Breast epithelium (tissue), 3 donors: Measurements from ENCODE around the gene TRIO.

Source experiments
- CTCF ChIP-seq, 3 donors: fragments of 450-650 bp; IDR thresholded peaks; one replicate each; pipeline ENCODE4 v1.5.1; 2016 to 2017; ENCODE audit warnings: antibody characterized with exemption in 3 of 3, mild to moderate bottlenecking in 3 of 3, moderate library complexity in 3 of 3
- POLR2A ChIP-seq: fragments of 450-650 bp; IDR thresholded peaks from one replicate; pipeline ENCODE4 v1.6.1; 2016; ENCODE audit warnings: antibody characterized with exemption, mild to moderate bottlenecking, moderate library complexity
- POLR2AphosphoS5 ChIP-seq, 3 donors: sonication (generic); formaldehyde crosslinking; IDR thresholded peaks; one replicate each; pipeline ENCODE4 v1.6.1; 2017; ENCODE audit warnings: antibody characterized with exemption in 3 of 3

- no peak for TF ChIP-seq CTCF (IDR thresholded peaks at IDR 0.05)
- no peak for TF ChIP-seq POLR2AphosphoS5 (IDR thresholded peaks at IDR 0.05)
- TF ChIP-seq POLR2A = no peak
These were observed 391.6 kb downstream of the TRIO start for GRCh38 chr5:14534773-14535172.
